Colon (tissue), 2 donors: ENCODE data around the gene ATRNL1.
A peak's percentile ranks its signal among the peaks of the same experiment; 100 is the strongest.
"Not testable (repeated sequence)": the region's sequence is repeated elsewhere in the genome, so short reads cannot be mapped to it uniquely, and the experiment has no call there.

Experiments
- FAIRE-seq: peaks from 2 replicates; lab custom pipeline; 2012; peaks lifted over from hg19 to GRCh38; lab: Jason Lieb, UNC
- donor health status: control.
- donor health status: control.

Gene ATRNL1

GRCh38 chr10:115432188-115432819 is 339.1 kb downstream of the ATRNL1 start:
- peak; percentile 53 for FAIRE-seq

GRCh38 chr10:115436999-115437398 is 343.8 kb downstream of the ATRNL1 start:
- no peak for FAIRE-seq

- no peak for FAIRE-seq
These were observed 348.9 kb downstream of the ATRNL1 start for GRCh38 chr10:115441907-115442545.

- FAIRE-seq = no peak
These were observed 363.6 kb downstream of the ATRNL1 start for GRCh38 chr10:115456812-115457211.

GRCh38 chr10:115483294-115483693 is 390.1 kb downstream of the ATRNL1 start:
- FAIRE-seq = peak; percentile 33

GRCh38 chr10:115491526-115492140 is 398.5 kb downstream of the ATRNL1 start:
- no peak for FAIRE-seq

- no peak for FAIRE-seq
These were observed 410.4 kb downstream of the ATRNL1 start for GRCh38 chr10:115503546-115503945.

GRCh38 chr10:115514895-115515294 is 421.7 kb downstream of the ATRNL1 start:
- no peak for FAIRE-seq

GRCh38 chr10:115525141-115525540 is 432.0 kb downstream of the ATRNL1 start:
- FAIRE-seq = no peak

GRCh38 chr10:115527682-115528081 is 434.5 kb downstream of the ATRNL1 start:
- FAIRE-seq = not testable (repeated sequence)

- not testable (repeated sequence) for FAIRE-seq
These were observed 443.2 kb downstream of the ATRNL1 start for GRCh38 chr10:115536401-115536800.

- FAIRE-seq = no peak
These were observed 446.1 kb downstream of the ATRNL1 start for GRCh38 chr10:115539142-115539762.

- FAIRE-seq = no peak
These were observed 462.8 kb downstream of the ATRNL1 start for GRCh38 chr10:115555887-115556402.

- no peak for FAIRE-seq
These were observed 465.1 kb downstream of the ATRNL1 start for GRCh38 chr10:115558252-115558651.

GRCh38 chr10:115566867-115567266 is 473.7 kb downstream of the ATRNL1 start:
- FAIRE-seq = no peak

GRCh38 chr10:115572740-115573455 is 479.7 kb downstream of the ATRNL1 start:
- FAIRE-seq = no peak

GRCh38 chr10:115580239-115580638 is 487.1 kb downstream of the ATRNL1 start:
- no peak for FAIRE-seq

GRCh38 chr10:115593060-115593459 is 499.9 kb downstream of the ATRNL1 start:
- FAIRE-seq = no peak

GRCh38 chr10:115604627-115605026 is 511.5 kb downstream of the ATRNL1 start:
- FAIRE-seq = no peak

- FAIRE-seq = no peak
These were observed 512.9 kb downstream of the ATRNL1 start for GRCh38 chr10:115606086-115606485.

- no peak for FAIRE-seq
These were observed 513.6 kb downstream of the ATRNL1 start for GRCh38 chr10:115606741-115607140.

GRCh38 chr10:115624448-115624847 is 531.3 kb downstream of the ATRNL1 start:
- FAIRE-seq = no peak
